DND-41 (cell line): Measurements from ENCODE around the gene MEX3C.

ENCODE experiments used
- ATAC-seq: fragments of 200-7000 bp; cut with Tn5 transposase; 3 replicates; pipeline ENCODE4 v1.9.1; 2021; ENCODE audit warnings: low read depth; ENCODE audit not compliant: insufficient read depth
- DNase-seq: peaks from one replicate; pipeline ENCODE4 v3.0.0-alpha.2; 2020
- H2AFZ ChIP-seq: 2 replicates; pipeline ENCODE4 v1.6.0; 2012; ENCODE audit warnings: low read depth, low read length
- H3K27ac ChIP-seq: 2 replicates; pipeline ENCODE4 v1.5.1; 2012; ENCODE audit warnings: low read length, inconsistent platforms
- H3K27me3 ChIP-seq: fragments of 200-600 bp; sonication (generic); 2 replicates; pipeline ENCODE4 v1.6.0; 2012; ENCODE audit warnings: low read length, mild to moderate bottlenecking, inconsistent platforms; ENCODE audit not compliant: insufficient read depth, poor library complexity
- H3K36me3 ChIP-seq: 2 replicates; pipeline ENCODE4 v1.5.1; 2012; ENCODE audit warnings: low read length, inconsistent platforms; ENCODE audit not compliant: insufficient read depth
- H3K4me1 ChIP-seq: 2 replicates; pipeline ENCODE4 v1.5.1; 2012; ENCODE audit warnings: mild to moderate bottlenecking, low read length; ENCODE audit not compliant: insufficient read depth
- H3K4me2 ChIP-seq: 2 replicates; pipeline ENCODE4 v1.6.0; 2012; ENCODE audit warnings: mild to moderate bottlenecking, moderate library complexity, low read length, inconsistent platforms; ENCODE audit not compliant: insufficient read depth
- H3K4me3 ChIP-seq, 2 experiments: fragments of 200-600 bp in 1 of 2; shearing (Covaris generic) in 1 of 2; 2 replicates each; pipeline ENCODE4 v1.5.1; 2012 to 2016; ENCODE audit warnings: inconsistent platforms in 2 of 2, low read length in 2 of 2, mild to moderate bottlenecking in 2 of 2, low read depth in 1 of 2, moderate library complexity in 1 of 2
- H3K79me2 ChIP-seq: 2 replicates; pipeline ENCODE4 v1.6.0; 2012; ENCODE audit warnings: low read length, inconsistent platforms; ENCODE audit not compliant: insufficient read depth
- H3K9ac ChIP-seq: 2 replicates; pipeline ENCODE4 v1.6.0; 2012; ENCODE audit warnings: low read depth, mild to moderate bottlenecking, inconsistent platforms, low read length, moderate library complexity
- H3K9me3 ChIP-seq: 2 replicates; pipeline ENCODE4 v1.5.1; 2012; ENCODE audit warnings: low read length, moderate library complexity, mild to moderate bottlenecking, inconsistent platforms; ENCODE audit not compliant: insufficient read depth, severe bottlenecking
- H4K20me1 ChIP-seq: 2 replicates; pipeline ENCODE4 v1.6.0; 2012; ENCODE audit warnings: low read length; ENCODE audit not compliant: insufficient read depth
- CTCF ChIP-seq: IDR thresholded peaks from 2 replicates; pipeline ENCODE4 v1.5.1; 2012; ENCODE audit warnings: borderline replicate concordance, low read length, moderate library complexity, mild to moderate bottlenecking; ENCODE audit not compliant: poor library complexity, severe bottlenecking; ENCODE audit errors: extremely low read depth
- EZH2 ChIP-seq: IDR thresholded peaks from 3 replicates; pipeline ENCODE4 v1.6.1; 2012; ENCODE audit warnings: borderline replicate concordance, low read depth, mild to moderate bottlenecking, moderate library complexity, low read length, inconsistent platforms; ENCODE audit not compliant: severe bottlenecking

Gene MEX3C

GRCh38 chr18:51168960-51169662 is 28.4 kb downstream of the MEX3C start:
- peaks cover 27% of the 10 kb centered on the region for H4K20me1 ChIP-seq
- ATAC-seq (no peak), DNase-seq (no peak)
- no peaks in the 10 kb centered on the region for H3K4me1 ChIP-seq
- no peaks in the 10 kb centered on the region for H3K36me3 ChIP-seq
- no peak overlapping the region for H3K4me3 ChIP-seq
- no peaks in the 10 kb centered on the region for H3K9me3 ChIP-seq
- no peak overlapping the region for H2AFZ ChIP-seq
- no peaks in the 10 kb centered on the region for H3K79me2 ChIP-seq
- H3K27me3 ChIP-seq = no peaks in the 10 kb centered on the region
- no peak overlapping the region for H3K27ac ChIP-seq
- H3K4me2 ChIP-seq = no peak overlapping the region
- H3K9ac ChIP-seq = no peak overlapping the region
- TF ChIP-seq CTCF (no peak), EZH2 (no peak)

GRCh38 chr18:51168026-51168742 is 29.3 kb downstream of the MEX3C start:
- no peaks in the 10 kb centered on the region for H3K79me2 ChIP-seq
- H3K4me2 ChIP-seq = no peak overlapping the region
- DNase-seq = no peak
- no peaks in the 10 kb centered on the region for H3K27me3 ChIP-seq
- no peak overlapping the region for H3K27ac ChIP-seq
- H3K9ac ChIP-seq = no peak overlapping the region
- H3K36me3 ChIP-seq = no peaks in the 10 kb centered on the region
- no peak overlapping the region for H2AFZ ChIP-seq
- peak; percentile 57 for ATAC-seq
- TF ChIP-seq CTCF (peak; percentile 42), EZH2 (no peak)
- H3K9me3 ChIP-seq = no peaks in the 10 kb centered on the region
- peaks cover 20% of the 10 kb centered on the region for H4K20me1 ChIP-seq
- H3K4me1 ChIP-seq = no peaks in the 10 kb centered on the region
- H3K4me3 ChIP-seq = no peak overlapping the region

- no peak for ATAC-seq
- Histone ChIP-seq H3K4me2 (no peak overlapping the region), H4K20me1 (peaks cover 7% of the 10 kb centered on the region), H3K4me3 (no peak overlapping the region), H3K36me3 (no peaks in the 10 kb centered on the region), H3K4me1 (no peaks in the 10 kb centered on the region), H3K9me3 (no peaks in the 10 kb centered on the region), H3K27me3 (no peaks in the 10 kb centered on the region), H2AFZ (no peak overlapping the region), H3K79me2 (no peaks in the 10 kb centered on the region), H3K9ac (no peak overlapping the region), H3K27ac (no peak overlapping the region)
- DNase-seq = no peak
- TF ChIP-seq CTCF (no peak), EZH2 (no peak)
Observed at GRCh38 chr18:51165296-51165695, 32.2 kb downstream of the MEX3C start.
